Measurements from ENCODE around the gene ENGASE. TPM values are rescaled to one million over a fixed set of nuclear protein-coding genes. Genes with fewer than 3 reads are reported as not detected.

The ENGASE gene
- total RNA-seq, 1 donor from 2014 or later: 51.5 TPM

DNA sequence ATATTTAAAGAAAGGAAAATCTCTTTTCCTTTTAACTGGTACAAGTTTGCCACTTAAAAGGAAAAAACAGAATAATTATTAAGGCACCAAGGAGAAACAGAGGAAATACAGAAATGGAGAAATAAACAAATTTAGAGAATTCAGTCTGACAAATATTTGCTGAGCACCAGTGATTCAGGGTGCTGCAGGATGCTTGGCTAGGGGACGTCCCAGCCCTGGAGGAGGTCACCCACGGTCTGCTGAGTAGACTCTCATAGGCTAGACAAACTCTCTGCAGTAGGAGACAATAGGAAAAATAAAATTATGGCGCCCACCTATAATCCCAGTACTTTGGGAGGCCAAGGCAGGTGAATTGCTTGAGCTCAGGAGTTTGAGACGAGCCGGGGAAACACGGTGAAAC, 34.7 kb upstream of the ENGASE start:
- H3K4me3 Mint-ChIP-seq (ENCODE audit: unreplicated experiment): no peak overlapping the region
- TF ChIP-seq, protein P1, sequence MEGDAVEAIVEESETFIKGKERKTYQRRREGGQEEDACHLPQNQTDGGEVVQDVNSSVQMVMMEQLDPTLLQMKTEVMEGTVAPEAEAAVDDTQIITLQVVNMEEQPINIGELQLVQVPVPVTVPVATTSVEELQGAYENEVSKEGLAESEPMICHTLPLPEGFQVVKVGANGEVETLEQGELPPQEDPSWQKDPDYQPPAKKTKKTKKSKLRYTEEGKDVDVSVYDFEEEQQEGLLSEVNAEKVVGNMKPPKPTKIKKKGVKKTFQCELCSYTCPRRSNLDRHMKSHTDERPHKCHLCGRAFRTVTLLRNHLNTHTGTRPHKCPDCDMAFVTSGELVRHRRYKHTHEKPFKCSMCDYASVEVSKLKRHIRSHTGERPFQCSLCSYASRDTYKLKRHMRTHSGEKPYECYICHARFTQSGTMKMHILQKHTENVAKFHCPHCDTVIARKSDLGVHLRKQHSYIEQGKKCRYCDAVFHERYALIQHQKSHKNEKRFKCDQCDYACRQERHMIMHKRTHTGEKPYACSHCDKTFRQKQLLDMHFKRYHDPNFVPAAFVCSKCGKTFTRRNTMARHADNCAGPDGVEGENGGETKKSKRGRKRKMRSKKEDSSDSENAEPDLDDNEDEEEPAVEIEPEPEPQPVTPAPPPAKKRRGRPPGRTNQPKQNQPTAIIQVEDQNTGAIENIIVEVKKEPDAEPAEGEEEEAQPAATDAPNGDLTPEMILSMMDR (IDR thresholded peaks at IDR 0.05; ENCODE audit: partially characterized antibody, unreplicated experiment): no peak
- DNase-seq: no peak
- H3K9me3 Mint-ChIP-seq (ENCODE audit: unreplicated experiment): peaks cover 9% of the 10 kb centered on the region
- H3K36me3 Mint-ChIP-seq (ENCODE audit: unreplicated experiment): no peaks in the 10 kb centered on the region
- no peak overlapping the region for H3K27ac Mint-ChIP-seq (ENCODE audit: unreplicated experiment)
- H3K4me1 Mint-ChIP-seq (ENCODE audit: low read depth, unreplicated experiment): peaks cover 6% of the 10 kb centered on the region
- H3K27me3 Mint-ChIP-seq (ENCODE audit: unreplicated experiment): peaks cover 13% of the 10 kb centered on the region

DNA sequence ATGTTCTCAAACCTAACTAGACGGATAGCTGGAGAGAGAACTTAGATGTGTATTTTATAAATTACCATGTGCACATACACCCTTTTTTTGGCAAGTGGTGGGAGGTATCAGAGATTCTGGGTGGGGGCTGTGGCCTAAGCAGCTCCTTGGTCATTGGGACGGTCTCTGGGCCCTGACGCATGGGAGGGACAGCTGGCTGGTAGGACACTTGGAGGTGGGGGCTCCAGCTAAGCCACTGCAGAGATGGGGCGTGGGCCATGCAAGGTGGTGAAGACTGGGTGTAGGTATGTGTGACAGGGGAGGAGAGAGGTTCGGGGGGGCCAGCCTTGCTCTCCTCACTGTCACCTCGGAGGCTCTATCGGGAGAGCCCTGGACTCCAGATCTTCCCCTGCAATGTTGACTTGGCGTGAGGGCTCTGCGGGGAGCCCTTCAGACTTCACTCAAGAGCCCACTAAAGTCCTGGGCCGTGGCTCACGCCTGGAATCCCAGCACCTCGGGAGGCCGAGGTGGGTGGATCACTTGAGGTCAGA, 33.5 kb upstream of the ENGASE start:
- peaks cover 18% of the 10 kb centered on the region for H3K4me1 Mint-ChIP-seq (ENCODE audit: low read depth, unreplicated experiment)
- H3K27ac Mint-ChIP-seq (ENCODE audit: unreplicated experiment): no peak overlapping the region

DNA sequence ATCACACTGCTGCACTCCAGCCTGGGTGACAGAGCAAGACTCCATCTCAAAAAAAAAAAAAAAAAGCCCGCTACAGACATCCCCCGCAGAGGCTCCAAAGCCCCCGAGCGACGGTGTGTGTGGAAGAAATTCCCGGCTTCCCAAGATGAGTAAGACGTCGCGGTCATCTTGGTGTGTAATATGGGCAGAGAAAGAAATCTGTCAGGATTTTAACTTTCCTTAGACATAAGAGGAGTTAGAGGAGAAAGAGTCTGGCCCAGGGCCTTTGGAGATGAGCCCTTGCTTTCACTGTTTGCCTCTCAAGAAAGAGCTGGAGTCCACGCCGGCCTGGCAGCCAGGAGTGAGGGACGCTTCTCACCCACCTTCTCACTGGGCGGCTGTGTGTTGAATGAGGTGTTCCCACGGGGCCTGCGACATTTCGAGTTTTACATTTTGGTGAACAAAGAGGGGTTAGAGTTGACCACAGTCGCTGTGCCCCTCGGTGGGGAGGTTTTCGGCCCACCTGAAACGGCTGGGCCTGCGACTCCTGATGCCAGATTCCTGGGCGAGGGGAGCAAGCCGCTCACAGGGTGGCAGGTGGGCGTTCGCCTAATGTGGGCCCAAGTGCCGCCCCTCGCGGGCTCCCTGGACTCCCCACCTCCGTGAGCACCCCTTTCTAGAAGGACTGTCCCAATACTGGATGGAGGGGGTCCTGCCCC, 32.8 kb upstream of the ENGASE start:
- H3K4me1 Mint-ChIP-seq (ENCODE audit: low read depth, unreplicated experiment): peaks cover 24% of the 10 kb centered on the region
- DNase-seq: no peak
- H3K36me3 Mint-ChIP-seq (ENCODE audit: unreplicated experiment): no peaks in the 10 kb centered on the region
- TF ChIP-seq, protein P1 (IDR thresholded peaks at IDR 0.05; ENCODE audit: partially characterized antibody, unreplicated experiment): no peak
- H3K27me3 Mint-ChIP-seq (ENCODE audit: unreplicated experiment): peaks cover 13% of the 10 kb centered on the region
- H3K27ac Mint-ChIP-seq (ENCODE audit: unreplicated experiment): no peak overlapping the region
- H3K9me3 Mint-ChIP-seq (ENCODE audit: unreplicated experiment): peaks cover 12% of the 10 kb centered on the region
- H3K4me3 Mint-ChIP-seq (ENCODE audit: unreplicated experiment): no peak overlapping the region

More for the DNA sequence above, 33.5 kb upstream of the ENGASE start:
- no peak for DNase-seq
- H3K36me3 Mint-ChIP-seq (ENCODE audit: unreplicated experiment): no peaks in the 10 kb centered on the region
- peaks cover 12% of the 10 kb centered on the region for H3K9me3 Mint-ChIP-seq (ENCODE audit: unreplicated experiment)
- TF ChIP-seq, protein P1 (IDR thresholded peaks at IDR 0.05; ENCODE audit: partially characterized antibody, unreplicated experiment): no peak
- no peak overlapping the region for H3K4me3 Mint-ChIP-seq (ENCODE audit: unreplicated experiment)
- H3K27me3 Mint-ChIP-seq (ENCODE audit: unreplicated experiment): peaks cover 13% of the 10 kb centered on the region

DNA sequence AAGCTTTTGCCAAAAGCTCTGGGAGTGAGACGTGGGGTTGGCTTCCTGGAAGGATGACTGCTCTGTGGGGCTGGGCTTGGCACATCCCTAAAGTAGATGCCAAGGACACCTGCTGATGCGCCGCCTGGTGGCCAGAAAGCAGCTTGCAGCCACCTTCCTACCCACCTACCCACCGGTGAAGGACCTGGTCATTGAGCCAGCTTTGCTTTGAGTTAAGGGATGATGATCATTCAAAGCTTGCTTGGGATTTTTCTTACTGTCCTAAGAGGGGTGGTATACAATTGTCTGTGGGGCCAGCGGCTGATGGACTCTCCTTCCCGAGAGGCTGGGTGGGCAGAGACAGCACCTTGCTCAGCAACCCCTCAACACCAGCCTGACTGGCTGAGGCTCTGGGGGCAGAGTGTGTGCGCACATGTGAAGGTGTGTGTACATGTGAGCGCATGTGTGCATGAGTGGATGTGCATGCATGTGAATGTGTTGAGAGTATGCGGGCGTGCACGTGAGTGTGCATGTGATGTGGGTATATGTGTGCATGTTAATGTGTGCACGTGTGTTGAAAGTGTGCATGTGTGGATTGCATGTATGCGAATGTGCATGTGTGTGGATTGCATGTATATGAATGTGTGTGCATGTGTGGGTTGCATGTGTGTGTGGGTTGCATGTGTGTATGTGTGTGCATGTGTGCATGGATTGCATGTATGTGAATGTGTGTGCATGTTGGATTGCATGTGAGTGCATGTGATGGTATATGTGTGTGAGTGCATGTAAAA, 32.0 kb upstream of the ENGASE start:
- Mint-ChIP-seq H3K36me3 (ENCODE audit: unreplicated experiment) (no peaks in the 10 kb centered on the region), H3K4me1 (ENCODE audit: low read depth, unreplicated experiment) (peaks cover 24% of the 10 kb centered on the region), H3K4me3 (ENCODE audit: unreplicated experiment) (peak overlapping the region; percentile 17), H3K27ac (ENCODE audit: unreplicated experiment) (peak overlapping the region; percentile 41), H3K27me3 (ENCODE audit: unreplicated experiment) (peaks cover 13% of the 10 kb centered on the region), H3K9me3 (ENCODE audit: unreplicated experiment) (peaks cover 13% of the 10 kb centered on the region)
- peak; percentile 68 for DNase-seq
- TF ChIP-seq, protein P1 (IDR thresholded peaks at IDR 0.05; ENCODE audit: partially characterized antibody, unreplicated experiment): peak; percentile 83
